GM19395 (cell line): ENCODE measurements around the gene FBF1.

ENCODE experiments used
- ATAC-seq: cut with Tn5 transposase; IDR thresholded peaks from one replicate; pipeline ENCODE4 v1.9.1; 2021; ENCODE audit warnings: mild to moderate bottlenecking, moderate library complexity; ENCODE audit not compliant: unreplicated experiment

Gene FBF1

GRCh38 chr17:75917917-75918445, 22.9 kb downstream of the FBF1 start:
- no peak for ATAC-seq

GRCh38 chr17:75917141-75917916, 23.5 kb downstream of the FBF1 start:
- ATAC-seq = no peak

GRCh38 chr17:75915268-75915667, 25.6 kb downstream of the FBF1 start:
- no peak for ATAC-seq

GRCh38 chr17:75914643-75915267, 26.1 kb downstream of the FBF1 start:
- no peak for ATAC-seq

- ATAC-seq = no peak
These were observed 27.2 kb downstream of the FBF1 start for GRCh38 chr17:75913537-75914210.

GRCh38 chr17:75910699-75911098, 30.1 kb downstream of the FBF1 start:
- ATAC-seq = no peak

- ATAC-seq = no peak
These were observed 31.0 kb downstream of the FBF1 start for GRCh38 chr17:75909812-75910274.

- no peak for ATAC-seq
These were observed 31.6 kb downstream of the FBF1 start for GRCh38 chr17:75909051-75909811.

- ATAC-seq = no peak
These were observed 32.6 kb downstream of the FBF1 start for GRCh38 chr17:75908201-75908600.

- no peak for ATAC-seq
These were observed 34.5 kb downstream of the FBF1 start for GRCh38 chr17:75906143-75906884.

- ATAC-seq = peak; percentile 95
These were observed 35.9 kb downstream of the FBF1 start, which contains the start of gene MRPL38 for GRCh38 chr17:75904749-75905521. Gene MRPL38, minus strand, starts transcription at chr17:75904884. Its CDS starts 9 bp downstream, at chr17:75904875.

GRCh38 chr17:75902406-75902805, 38.4 kb downstream of the FBF1 start:
- ATAC-seq = no peak

- no peak for ATAC-seq
These were observed 39.1 kb downstream of the FBF1 start for GRCh38 chr17:75901727-75902126.

GRCh38 chr17:75900691-75901533, 39.9 kb downstream of the FBF1 start:
- ATAC-seq = no peak

GRCh38 chr17:75899767-75900468, 40.9 kb downstream of the FBF1 start:
- no peak for ATAC-seq

- no peak for ATAC-seq
These were observed 41.5 kb downstream of the FBF1 start for GRCh38 chr17:75899353-75899752.

- ATAC-seq = no peak
These were observed 42.1 kb downstream of the FBF1 start for GRCh38 chr17:75898791-75899190.

GRCh38 chr17:75898065-75898464, 42.8 kb downstream of the FBF1 start:
- ATAC-seq = no peak
